A549 treated with RU486 at 1 μM for 4 hours (cell line): ENCODE results near the gene MSRB2. TPM values are rescaled to one million over a fixed set of nuclear protein-coding genes. Genes with fewer than 3 reads are reported as not detected.

Experiments used
- total RNA-seq: library from RNA; stranded (reverse); fragments of 200-300 nt; extraction: Qiagen RNA extraction; gene quantifications from 5 replicates; pipeline ENCODE4 v1.2.3, GENCODE V29; 2022; ENCODE audit warnings: low read depth

The MSRB2 gene
- 10.8 to 18.7 TPM (median 16.8 TPM) in 5 replicates for total RNA-seq

DNA sequence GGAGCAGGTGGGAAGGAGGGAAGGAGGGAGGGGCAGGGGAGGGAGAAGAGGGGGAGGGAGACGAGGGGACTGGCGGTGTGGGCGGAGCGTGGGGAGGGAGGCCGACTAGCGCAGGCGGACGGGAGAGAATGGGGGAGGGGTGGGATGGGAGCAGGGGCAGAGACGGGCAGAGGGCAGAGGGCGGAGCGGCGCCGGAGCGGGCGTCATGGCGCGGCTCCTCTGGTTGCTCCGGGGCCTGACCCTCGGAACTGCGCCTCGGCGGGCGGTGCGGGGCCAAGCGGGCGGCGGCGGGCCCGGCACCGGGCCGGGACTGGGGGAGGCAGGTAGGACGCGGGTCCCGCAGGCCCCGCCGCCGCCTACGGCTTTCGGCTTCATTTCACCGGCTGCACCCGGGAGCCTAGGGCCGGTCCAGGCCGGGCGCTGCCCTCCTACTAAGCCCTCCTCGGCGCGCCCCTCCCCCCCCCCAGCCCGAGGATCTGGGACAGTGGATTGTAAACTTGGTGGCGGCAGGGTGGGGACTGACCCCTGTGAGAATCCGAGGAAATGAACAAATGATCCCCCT lies at the start of gene MSRB2:
MSRB2 (plus strand) TSS at position 176 of the 562 bp plus-strand sequence; CDS start at position 206, 30 bp downstream.

Other genes starting within 250 kb of the MSRB2 start
- gene ARMC3, start 167.5 kb upstream of the MSRB2 start, total RNA-seq = 0.34 to 1.2 TPM (median 0.73 TPM) in 5 replicates
- gene PTF1A, start 96.7 kb downstream of the MSRB2 start, total RNA-seq = not detected in 5 replicates
- 0.03 to 0.24 TPM (median 0.13 TPM) in 4 of 5 replicates, not detected in the other for gene C10orf67, start 249.2 kb downstream of the MSRB2 start, total RNA-seq